IMR-90 (cell line): ENCODE data around the gene CDC42SE1. TPM values are rescaled to one million over a fixed set of nuclear protein-coding genes. Genes with fewer than 3 reads are reported as not detected.
A peak's percentile ranks its signal among the peaks of the same experiment; 100 is the strongest.

ENCODE experiments used
- ATAC-seq: fragments of 200-7000 bp; cut with Tn5 transposase; 2 replicates; pipeline ENCODE4 v1.9.1; 2020; ENCODE audit warnings: low read depth, mild to moderate bottlenecking, moderate library complexity
- BruUV-seq: library from RNA; stranded (reverse); fragments of 400-500 nt; replicated peaks from 2 replicates; lab custom pipeline; 2021; lab: Mats Ljungman, UMichigan
- CTCF ChIA-PET: fragments of 300-600 bp; formaldehyde crosslinking; extraction: SDS; loops from one replicate; lab custom pipeline; 2021; ENCODE audit warnings: antibody characterized with exemption; lab: Yijun Ruan, JAX
- POLR2A ChIA-PET: fragments of 300-600 bp; sonication (Branson Sonifier 250); formaldehyde crosslinking; loops from one replicate; lab custom pipeline; 2022; ENCODE audit warnings: antibody characterized with exemption; ENCODE audit not compliant: unreplicated experiment; lab: Charles Lee
- DNase-seq: peaks from one replicate; pipeline ENCODE4 v3.0.0; 2013
- H2AFZ ChIP-seq: replicated peaks from 2 replicates; pipeline ENCODE3; 2013; ENCODE audit warnings: low read length, mild to moderate bottlenecking; ENCODE audit not compliant: poor library complexity
- H2AK5ac ChIP-seq: 2 replicates; pipeline ENCODE4 v1.6.1; 2013; ENCODE audit warnings: low read depth, low read length, inconsistent platforms
- H2AK9ac ChIP-seq: replicated peaks from 2 replicates; pipeline ENCODE3; 2013; ENCODE audit warnings: mild to moderate bottlenecking, low read depth, low read length, moderate library complexity; ENCODE audit not compliant: poor library complexity
- H2BK120ac ChIP-seq: 2 replicates; pipeline ENCODE4 v1.6.1; 2013; ENCODE audit warnings: low read depth, low read length, inconsistent platforms
- H2BK15ac ChIP-seq: 3 replicates; pipeline ENCODE4 v1.6.1; 2013; ENCODE audit warnings: low read depth, low read length, inconsistent platforms
- H2BK20ac ChIP-seq: 2 replicates; pipeline ENCODE4 v1.6.1; 2013; ENCODE audit warnings: low read depth, mild to moderate bottlenecking, inconsistent platforms, low read length, moderate library complexity
- H2BK5ac ChIP-seq: 2 replicates; pipeline ENCODE4 v1.6.1; 2013; ENCODE audit warnings: mild to moderate bottlenecking, low read depth, low read length, inconsistent platforms; ENCODE audit not compliant: poor library complexity, severe bottlenecking
- H3K14ac ChIP-seq: replicated peaks from 2 replicates; pipeline ENCODE4 v1.6.1; 2013; ENCODE audit warnings: low read depth, low read length, inconsistent platforms
- H3K18ac ChIP-seq: 2 replicates; pipeline ENCODE4 v1.6.1; 2013; ENCODE audit warnings: low read depth, low read length, control low read depth
- H3K23ac ChIP-seq: 2 replicates; pipeline ENCODE4 v1.6.1; 2013; ENCODE audit warnings: low read depth, low read length, inconsistent platforms
- H3K27ac ChIP-seq: 2 replicates; pipeline ENCODE4 v1.5.1; 2013; ENCODE audit warnings: mild to moderate bottlenecking, control low read depth, low read length; ENCODE audit not compliant: insufficient read depth
- H3K27me3 ChIP-seq: 2 replicates; pipeline ENCODE4 v1.6.1; 2013; ENCODE audit warnings: low read length; ENCODE audit not compliant: control insufficient read depth, insufficient read depth
- H3K36me3 ChIP-seq: 2 replicates; pipeline ENCODE4 v1.6.1; 2013; ENCODE audit warnings: low read length, mixed read lengths; ENCODE audit not compliant: control insufficient read depth, insufficient read depth
- H3K4ac ChIP-seq: 2 replicates; pipeline ENCODE4 v1.6.1; 2013; ENCODE audit warnings: low read depth, low read length, inconsistent platforms
- H3K4me1 ChIP-seq: 2 replicates; pipeline ENCODE4 v1.6.1; 2013; ENCODE audit warnings: low read length, mixed read lengths; ENCODE audit not compliant: control insufficient read depth, insufficient read depth
- H3K4me2 ChIP-seq: 2 replicates; pipeline ENCODE4 v1.6.1; 2013; ENCODE audit warnings: low read depth, mild to moderate bottlenecking, control low read depth, low read length, moderate library complexity
- H3K4me3 ChIP-seq: 2 replicates; pipeline ENCODE4 v1.5.1; 2013; ENCODE audit warnings: low read depth, mild to moderate bottlenecking, control low read depth, low read length, moderate library complexity; ENCODE audit not compliant: insufficient read depth
- H3K56ac ChIP-seq: 2 replicates; pipeline ENCODE4 v1.6.1; 2013; ENCODE audit warnings: low read length, inconsistent platforms; ENCODE audit not compliant: insufficient read depth; ENCODE audit errors: extremely low read depth
- H3K79me1 ChIP-seq, 2 experiments: 2 replicates each; pipeline ENCODE4 v1.6.1; 2013; ENCODE audit warnings: low read length in 2 of 2, inconsistent platforms in 1 of 2, low read depth in 1 of 2
- H3K9ac ChIP-seq: 2 replicates; pipeline ENCODE4 v1.6.1; 2013; ENCODE audit warnings: low read depth, low read length, control low read depth
- H3K9me1 ChIP-seq: 2 replicates; pipeline ENCODE4 v1.6.1; 2013; ENCODE audit warnings: low read length, inconsistent platforms; ENCODE audit not compliant: insufficient read depth
- H3K9me3 ChIP-seq: 2 replicates; pipeline ENCODE4 v1.6.1; 2013; ENCODE audit warnings: low read length; ENCODE audit not compliant: control insufficient read depth, insufficient read depth
- H4K20me1 ChIP-seq: 2 replicates; pipeline ENCODE4 v1.6.1; 2013; ENCODE audit warnings: low read length, inconsistent platforms; ENCODE audit not compliant: insufficient read depth
- H4K5ac ChIP-seq: 2 replicates; pipeline ENCODE4 v1.6.1; 2013; ENCODE audit warnings: mild to moderate bottlenecking, low read depth, low read length, control low read depth
- H4K8ac ChIP-seq, 2 experiments: 2 replicates each; pipeline ENCODE4 v1.6.1; 2013; ENCODE audit warnings: low read depth in 2 of 2, low read length in 2 of 2, control low read depth in 1 of 2, inconsistent platforms in 1 of 2
- H4K91ac ChIP-seq: 2 replicates; pipeline ENCODE4 v1.6.1; 2013; ENCODE audit warnings: low read depth, low read length, inconsistent platforms; ENCODE audit not compliant: insufficient read depth
- CHD1 ChIP-seq: IDR thresholded peaks from 2 replicates; pipeline ENCODE4 v1.6.1; 2012; ENCODE audit warnings: low read depth, low read length, improper control_type of control experiment
- CTCF ChIP-seq: conservative IDR thresholded peaks from 2 replicates; pipeline ENCODE4 v1.5.1; 2012; ENCODE audit warnings: mild to moderate bottlenecking, low read depth, low read length, improper control_type of control experiment
- ELK1 ChIP-seq: fragments of 150-350 bp; IDR thresholded peaks from 2 replicates; pipeline ENCODE4 v1.6.1; 2016; ENCODE audit warnings: low read depth, mild to moderate bottlenecking, low read length, moderate library complexity, borderline replicate concordance
- MAFK ChIP-seq: IDR thresholded peaks from 2 replicates; pipeline ENCODE4 v1.6.1; 2012; ENCODE audit warnings: low read depth, low read length, improper control_type of control experiment
- MAZ ChIP-seq: IDR thresholded peaks from 2 replicates; pipeline ENCODE4 v1.6.1; 2012; ENCODE audit warnings: low read depth, mild to moderate bottlenecking, low read length, improper control_type of control experiment, moderate library complexity, borderline replicate concordance
- MXI1 ChIP-seq: IDR thresholded peaks from 2 replicates; pipeline ENCODE4 v1.6.1; 2012; ENCODE audit warnings: low read depth, mild to moderate bottlenecking, low read length, moderate library complexity, borderline replicate concordance
- NFE2L2 ChIP-seq: fragments of 150-350 bp; IDR thresholded peaks from 2 replicates; pipeline ENCODE4 v1.6.1; 2016; ENCODE audit warnings: low read depth, mild to moderate bottlenecking, low read length
- POLR2A ChIP-seq: IDR thresholded peaks from 2 replicates; pipeline ENCODE4 v1.6.1; 2012; ENCODE audit warnings: mild to moderate bottlenecking, low read depth, low read length
- RAD21 ChIP-seq: IDR thresholded peaks from 2 replicates; pipeline ENCODE4 v1.6.1; 2012; ENCODE audit warnings: low read length, improper control_type of control experiment
- RCOR1 ChIP-seq: IDR thresholded peaks from 2 replicates; pipeline ENCODE4 v1.6.1; 2012; ENCODE audit warnings: mild to moderate bottlenecking, low read length, improper control_type of control experiment; ENCODE audit not compliant: insufficient replicate concordance
- SMC3 ChIP-seq: fragments of 150-350 bp; IDR thresholded peaks from 2 replicates; pipeline ENCODE4 v1.6.1; 2016; ENCODE audit warnings: low read depth, mild to moderate bottlenecking, antibody characterized with exemption, low read length, moderate library complexity
- USF2 ChIP-seq: fragments of 150-350 bp; IDR thresholded peaks from 2 replicates; pipeline ENCODE4 v1.6.1; 2017; ENCODE audit warnings: mild to moderate bottlenecking, antibody characterized with exemption, low read length, low read depth
- WGBS, 2 experiments: methylation state at CpG; one replicate each; pipeline versions ENCODE4 v1.1.5 to v1.1.7; 2013; ENCODE audit warnings: missing lambda C conversion rate in 2 of 2; ENCODE audit not compliant: insufficient read length in 1 of 2; ENCODE audit errors: extremely low coverage in 2 of 2; 5-methylcytosine and 5-hydroxymethylcytosine counted together
- dilution Hi-C: fragments of 300-500 bp; cut with HindIII; formaldehyde crosslinking; loops from one replicate; pipeline ENCODE4 v1.14.3; 2018; ENCODE audit warnings: low sequenced_read_pairs; ENCODE audit not compliant: unreplicated experiment
- in situ Hi-C: fragments of 300-500 bp; cut with MboI; formaldehyde crosslinking; loops from 3 replicates; pipeline ENCODE4 v1.14.3; 2019; ENCODE audit warnings: low sequenced_read_pairs, inconsistent platforms, mixed read lengths
- intact Hi-C: fragments of 100-400 bp; cut with micrococcal nuclease; formaldehyde crosslinking; loops from 2 replicates; pipeline ENCODE4 v1.10.0; 2022
- polyA plus RNA-seq, 3 experiments: library from polyadenylated mRNA; depleted of rRNA; stranded (reverse); fragments of >200 nt; gene quantifications; 2 replicates each; pipeline ENCODE4 v1.2.3, GENCODE V29; 2012; ENCODE audit warnings: low replicate concordance in 1 of 3
- total RNA-seq: library from RNA; depleted of rRNA; stranded (reverse); fragments of >200 nt; gene quantifications from 2 replicates; pipeline ENCODE4 v1.2.3, GENCODE V29; 2012

Gene CDC42SE1
- total and polyA plus RNA-seq, 2 of the 4 experiments (the other 2 are of a cell fraction), result 47.0 to 58.5 TPM

DNA sequence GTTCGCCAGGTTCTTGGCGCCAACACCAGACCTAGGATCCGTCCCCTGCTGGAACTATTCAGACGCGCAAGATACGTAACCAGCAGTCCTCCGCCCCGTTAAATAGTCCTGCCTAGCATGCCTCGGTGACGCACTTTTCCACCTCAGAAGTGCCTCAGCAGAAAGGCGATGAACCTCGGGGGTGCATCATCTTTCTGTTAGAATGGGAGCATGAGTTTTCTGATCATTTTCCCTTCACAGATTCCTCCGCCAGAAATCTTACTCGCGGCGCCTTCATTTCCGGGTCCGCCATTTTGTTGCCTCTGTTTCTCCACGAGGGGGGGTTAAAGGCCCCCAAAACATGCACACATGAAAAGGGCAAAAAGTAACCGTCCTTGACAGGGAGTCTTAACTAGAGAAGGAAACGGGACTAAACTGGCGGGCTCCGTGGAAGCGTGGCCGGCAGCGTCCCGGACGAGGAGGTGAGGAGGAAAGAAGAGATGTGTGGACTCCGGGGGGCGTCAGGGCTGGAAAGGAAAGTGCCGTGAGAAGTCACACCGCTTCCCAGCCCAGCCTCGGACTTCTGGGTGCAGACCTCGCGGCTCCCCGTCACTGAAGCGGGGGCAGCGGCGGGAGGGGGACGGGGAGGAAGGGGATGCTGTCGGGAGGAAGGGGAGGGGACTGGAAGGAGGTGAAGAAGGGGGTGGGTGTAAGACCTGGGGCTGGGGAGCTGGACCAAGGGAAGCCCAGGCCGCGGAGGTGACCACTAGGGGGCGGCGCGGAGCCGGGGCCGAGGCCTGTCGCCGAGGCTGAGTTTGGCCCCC is 11.3 kb upstream of the CDC42SE1 start, which contains the start of gene GABPB2:
GABPB2 (plus strand) TSS at position 288 of the 803 bp plus-strand sequence. CDS start 17,429 bp downstream, outside the sequence.
- dilution Hi-C loops, result no loop called here
- Histone ChIP-seq H3K27me3 (no peaks in the 10 kb centered on the region), H2AK9ac (peak within 1 kb of the TSS; percentile 98), H3K56ac (peak within 1 kb of the TSS; percentile 97), H3K4me1 (no peaks in the 10 kb centered on the region), H3K9me3 (no peaks in the 10 kb centered on the region), H3K4ac (peak within 1 kb of the TSS; percentile 92), H4K5ac (peak within 1 kb of the TSS; percentile 98), H2BK15ac (peak within 1 kb of the TSS; percentile 53; the same call in 2 of the 3 replicates), H3K4me2 (peak within 1 kb of the TSS; percentile 92), H3K9me1 (no peaks in the 10 kb centered on the region), H4K20me1 (no peaks in the 10 kb centered on the region), H3K27ac (peak within 1 kb of the TSS; percentile 88), H3K36me3 (peaks cover 7% of the 10 kb centered on the region; the same call in 1 of the 2 replicates), H2BK120ac (peak within 1 kb of the TSS; percentile 76), H3K23ac (peak within 1 kb of the TSS; percentile 74), H4K91ac (peak within 1 kb of the TSS; percentile 99), H3K14ac (peak within 1 kb of the TSS; percentile 95), H3K9ac (peak within 1 kb of the TSS; percentile 93), H2BK5ac (peak within 1 kb of the TSS; percentile 92), H3K18ac (peak within 1 kb of the TSS; percentile 95), H3K79me1 (peaks cover 8 to 43% of the 10 kb centered on the region in 2 experiments), H2BK20ac (0 out of 2 replicates have a peak within 1 kb of the TSS, but pooled peaks have one; percentile 45), H2AFZ (peak within 1 kb of the TSS; percentile 97), H3K4me3 (peak within 1 kb of the TSS; percentile 73), H4K8ac (peak within 1 kb of the TSS; percentile 96 to 100), H2AK5ac (peak within 1 kb of the TSS; percentile 93)
- in situ Hi-C loops, result no loop called here
- intact Hi-C loops, result loop anchor here (5.0 kb wide), 1 partner anchor 77 kb away; the partner anchor contains the start of gene SEMA6C
- BruUV-seq, result no TSS peak
- ChIA-PET CTCF (interaction anchor here (1.1 kb wide), 1 partner anchor 13 kb away, joined by 5 read pairs; no protein-coding TSS in a partner anchor), POLR2A (interaction anchor here (0.6 kb wide), 1 partner anchor 10 kb away, joined by 4 read pairs; the partner anchor contains the start of gene MLLT11)
- ATAC-seq, result peak; percentile 94
- WGBS, 2 experiments, result 0% methylated on average over 7 of the region's 50 CpGs; no CpG with 5 or more reads in 1 of the 2 experiments
- DNase-seq, result peak; percentile 99
- TF ChIP-seq ELK1, result no peak
- TF ChIP-seq RCOR1, result no peak
- no peak for TF ChIP-seq NFE2L2
- peak; percentile 47 for TF ChIP-seq RAD21
- peak; percentile 91 for TF ChIP-seq POLR2A
- TF ChIP-seq CTCF, result peak; percentile 84
- TF ChIP-seq CHD1, result peak; percentile 80; the same call in 1 of the 2 replicates
- TF ChIP-seq USF2, result peak; percentile 5; the same call in 1 of the 2 replicates
- TF ChIP-seq MAZ, result peak; percentile 89
- TF ChIP-seq SMC3, result peak; percentile 18; the same call in 1 of the 2 replicates
- TF ChIP-seq MAFK, result peak; percentile 29; the same call in 1 of the 2 replicates
- TF ChIP-seq MXI1, result no peak; the same call in 1 of the 2 replicates
